Jurkat, Clone E6-1 (cell line): ENCODE data around the gene FUT8.
"Not testable (repeated sequence)": the region's sequence is repeated elsewhere in the genome, so short reads cannot be mapped to it uniquely, and the experiment has no call there.

Experiments used
- DNase-seq: peaks from one replicate; pipeline ENCODE4 v3.0.0-alpha.2; 2011; ENCODE audit warnings: low read depth, low spot score
- H3K4me3 ChIP-seq: 2 replicates; pipeline ENCODE4 v1.5.1; 2011; ENCODE audit warnings: mild to moderate bottlenecking, low read length, control low read depth, moderate library complexity

Gene FUT8

DNA sequence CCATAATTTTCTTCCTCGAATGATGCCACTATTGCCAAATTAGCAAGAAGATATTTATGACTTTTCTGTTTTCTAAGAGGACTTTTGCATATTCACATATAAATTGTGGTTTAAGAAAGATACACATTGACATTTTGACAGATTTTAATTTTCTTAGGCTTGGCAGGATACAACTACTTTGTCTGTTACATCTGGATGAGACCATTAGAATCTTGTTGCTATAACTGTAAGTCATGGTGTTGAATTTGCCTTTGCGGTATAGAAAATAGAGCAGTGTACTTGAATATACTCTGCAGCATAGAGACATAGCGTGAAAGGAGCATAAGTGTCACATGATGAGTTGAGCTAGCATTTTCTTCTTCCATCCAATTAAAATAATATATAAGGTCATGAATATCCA lies 169.3 kb downstream of the FUT8 start:
- H3K4me3 ChIP-seq: no peak overlapping the region
- no peak for DNase-seq

DNA sequence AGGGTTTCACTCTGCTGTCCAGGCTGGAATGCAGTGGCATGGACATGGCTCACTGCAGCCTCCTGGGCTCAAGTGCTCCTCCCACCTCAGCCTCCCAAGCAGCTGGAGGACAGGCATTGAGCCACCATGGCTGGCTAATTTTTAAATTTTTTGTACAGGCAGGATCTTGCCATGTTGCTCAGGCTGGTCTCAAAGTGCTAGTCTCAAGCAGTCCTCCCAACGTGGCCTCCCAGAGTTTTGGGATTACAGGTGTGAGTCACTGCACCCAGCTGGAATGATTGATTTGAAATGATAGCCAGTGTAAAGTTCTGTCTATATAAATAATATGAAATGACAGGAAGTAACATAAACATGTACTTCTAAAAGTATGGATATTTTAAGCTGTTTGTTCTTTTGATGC lies 172.7 kb downstream of the FUT8 start:
- no peak for DNase-seq

DNA sequence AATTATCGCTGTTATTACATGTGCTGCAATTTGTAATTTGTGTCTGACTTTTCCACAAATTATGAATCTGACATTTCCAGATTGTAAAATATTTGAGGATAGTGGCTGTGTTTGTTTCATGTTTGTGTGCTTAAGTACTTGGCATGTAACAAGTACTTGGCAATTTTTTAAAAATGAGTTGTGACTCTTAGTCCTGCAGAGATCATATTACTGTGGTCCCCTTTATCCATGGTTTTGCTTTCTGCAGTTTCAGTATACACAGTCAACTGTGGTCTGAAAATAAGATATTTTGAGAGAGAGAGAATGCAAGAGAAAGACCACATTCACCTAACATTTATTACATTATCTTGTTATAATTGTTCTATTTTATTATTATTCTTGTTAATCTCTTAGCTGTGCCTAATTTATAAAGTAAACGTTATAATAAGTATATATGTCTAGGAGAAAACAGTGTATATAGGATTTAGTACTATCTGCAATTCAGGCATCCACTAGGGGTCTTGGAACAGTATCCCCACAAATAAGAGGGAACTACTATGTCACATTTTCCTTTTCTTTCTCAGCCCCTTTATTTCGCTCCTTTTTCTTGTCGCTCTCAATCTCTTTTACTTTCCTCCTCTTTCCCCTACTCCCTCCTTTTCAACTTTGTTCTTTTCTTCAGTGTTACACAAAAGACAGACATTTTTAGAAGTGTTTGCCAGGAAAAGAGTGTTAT lies 176.1 kb downstream of the FUT8 start:
- DNase-seq: no peak

More for the DNA sequence above, 172.7 kb downstream of the FUT8 start:
- H3K4me3 ChIP-seq: no peak overlapping the region

DNA sequence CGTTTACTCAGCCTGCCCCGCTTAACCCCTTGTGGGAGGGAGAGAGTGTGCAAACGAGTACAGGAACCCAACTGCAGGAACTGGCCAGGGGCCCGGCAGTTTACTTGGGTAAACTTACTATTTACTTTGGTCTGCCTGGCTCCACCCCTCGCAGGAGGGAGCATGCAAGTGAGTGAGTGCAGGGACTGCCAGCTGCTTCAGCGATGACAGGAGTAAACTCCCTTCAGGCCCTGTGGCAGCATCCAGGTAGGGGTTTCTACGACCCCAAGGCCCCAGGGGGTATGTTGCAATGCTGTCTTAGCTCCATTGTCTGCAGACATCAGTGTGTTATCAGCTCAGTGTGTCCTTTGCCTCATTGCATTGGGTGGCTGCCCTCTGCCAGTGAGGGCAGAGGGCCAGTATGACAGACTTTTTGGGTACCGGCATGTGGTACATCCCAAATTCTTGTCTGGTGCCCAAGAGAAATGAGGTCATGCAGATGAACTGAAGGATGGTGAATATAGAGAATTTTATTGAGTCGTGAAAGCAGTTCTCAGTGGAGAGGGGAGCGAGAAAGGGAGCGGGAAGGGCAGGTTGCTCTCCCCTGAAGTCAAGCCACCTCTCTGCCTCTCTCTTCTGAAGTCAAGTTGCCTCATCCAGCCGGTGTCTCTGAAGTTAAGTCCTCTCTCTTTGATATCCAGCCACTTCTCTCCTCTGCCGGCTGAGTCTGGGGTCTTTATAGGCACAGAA lies 181.8 kb downstream of the FUT8 start:
- no peak for DNase-seq
- no peak overlapping the region for H3K4me3 ChIP-seq

More for the DNA sequence above, 176.1 kb downstream of the FUT8 start:
- no peak overlapping the region for H3K4me3 ChIP-seq

DNA sequence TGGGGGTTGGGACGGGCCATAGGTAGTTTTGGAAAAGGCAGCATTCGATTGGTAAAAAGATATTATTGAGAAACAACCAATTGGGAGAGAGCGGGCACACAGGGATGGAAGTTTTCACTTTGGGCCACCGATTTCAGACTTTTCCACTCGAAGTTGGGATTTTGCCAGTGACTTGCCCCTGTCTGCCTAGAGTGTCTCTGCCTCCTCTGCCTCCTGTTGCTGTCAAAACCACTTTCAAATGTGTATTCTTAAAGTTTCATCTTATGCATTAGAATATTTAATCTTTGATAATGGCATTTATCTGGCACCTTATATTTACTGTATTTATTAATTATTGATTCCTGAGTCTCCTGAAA lies 182.3 kb downstream of the FUT8 start:
- H3K4me3 ChIP-seq: no peak overlapping the region
- DNase-seq: no peak

DNA sequence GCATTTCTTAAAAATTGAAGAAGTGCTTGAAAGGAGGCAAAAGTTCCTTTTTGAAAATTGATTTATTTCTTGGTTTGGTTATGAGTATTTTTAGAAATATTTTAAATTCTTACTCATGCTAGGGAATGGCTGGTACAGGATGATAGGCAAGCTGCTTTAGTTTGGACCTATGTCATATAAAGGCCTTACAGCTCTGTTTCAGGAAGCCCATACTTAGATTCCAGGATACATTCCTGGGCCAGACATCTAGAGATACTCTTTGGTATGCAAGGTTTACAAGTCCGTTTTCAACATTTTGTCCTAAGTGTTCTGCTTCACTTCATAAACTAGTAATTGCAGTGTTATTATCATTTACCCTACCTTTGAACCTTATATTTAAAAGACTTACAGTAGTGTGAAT lies 186.8 kb downstream of the FUT8 start:
- no peak for DNase-seq

DNA sequence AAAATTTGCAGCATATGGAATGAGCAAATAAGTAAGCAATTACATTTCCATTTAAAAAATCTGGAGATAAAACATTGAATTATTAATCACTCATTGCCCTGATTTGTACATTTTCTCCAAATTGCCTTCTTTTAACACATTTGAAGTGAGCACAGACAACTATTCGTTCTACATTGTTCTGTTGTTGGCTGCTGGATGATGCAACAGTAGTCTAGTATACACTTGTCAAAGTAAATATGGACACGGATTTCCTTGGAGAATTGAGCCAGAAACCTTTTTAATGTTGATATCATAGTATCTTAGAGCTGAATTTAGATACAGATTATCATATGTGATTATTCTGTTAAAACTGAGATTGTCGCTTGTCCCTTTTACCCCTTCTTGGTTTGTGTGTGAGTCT lies 188.2 kb downstream of the FUT8 start:
- DNase-seq: no peak
- H3K4me3 ChIP-seq: no peak overlapping the region

More for the DNA sequence above, 186.8 kb downstream of the FUT8 start:
- H3K4me3 ChIP-seq: no peak overlapping the region

DNA sequence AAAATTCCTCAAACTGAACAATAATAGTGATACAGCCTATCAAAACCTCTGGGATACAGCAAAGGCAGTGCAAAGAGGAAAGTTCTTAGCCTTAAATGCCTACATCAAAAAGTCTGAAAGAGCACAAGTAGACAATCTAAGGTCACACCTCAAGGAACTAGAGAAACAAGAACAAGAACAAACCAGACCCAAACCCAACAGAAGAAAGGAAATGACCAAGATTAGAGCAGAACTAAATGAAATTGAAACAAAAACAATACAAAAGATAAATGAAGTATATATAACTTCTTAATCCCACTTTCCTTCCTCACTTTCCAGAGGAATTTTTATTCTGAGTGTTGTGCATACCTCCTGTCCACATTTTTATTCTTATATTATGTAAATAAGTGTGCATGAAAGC lies 192.0 kb downstream of the FUT8 start:
- DNase-seq: no peak
- no peak overlapping the region for H3K4me3 ChIP-seq

DNA sequence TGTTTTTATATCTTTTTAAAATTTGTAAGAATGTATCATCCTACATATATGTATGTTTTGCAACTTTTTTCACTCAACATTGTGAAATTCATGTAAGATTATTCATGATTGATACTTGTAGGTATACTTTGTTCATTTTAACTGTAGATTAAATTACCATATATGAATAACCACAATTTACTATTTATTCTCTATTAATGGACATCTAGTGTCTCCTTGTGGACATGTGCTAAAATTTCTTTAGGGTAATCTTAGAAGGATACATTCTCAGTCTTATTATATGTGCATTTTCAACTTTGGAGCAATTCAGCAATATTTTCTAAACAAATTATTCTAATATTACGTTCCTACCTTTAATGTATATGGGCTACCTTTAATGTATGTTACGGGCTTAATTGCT lies 192.4 kb downstream of the FUT8 start:
- no peak for DNase-seq
- no peak overlapping the region for H3K4me3 ChIP-seq

DNA sequence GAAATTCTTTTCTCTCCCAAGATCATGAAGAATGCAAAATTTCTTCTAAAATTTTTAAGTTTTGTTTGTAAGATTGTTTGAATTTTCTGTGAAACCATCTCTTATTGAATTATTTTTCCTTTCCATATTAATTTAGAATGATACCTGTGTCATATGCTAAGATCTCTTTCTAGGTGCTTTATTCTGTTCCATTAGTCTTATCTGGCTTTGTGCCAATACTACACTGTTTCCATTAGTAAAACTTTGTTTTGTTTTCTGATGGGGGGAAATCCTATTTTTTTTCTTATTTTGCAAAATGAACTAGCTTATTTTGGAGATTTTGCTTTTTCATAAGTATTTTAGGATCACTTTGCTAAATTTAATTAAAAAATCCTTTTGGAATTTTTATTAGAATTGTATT lies 193.9 kb downstream of the FUT8 start:
- no peak overlapping the region for H3K4me3 ChIP-seq
- no peak for DNase-seq

DNA sequence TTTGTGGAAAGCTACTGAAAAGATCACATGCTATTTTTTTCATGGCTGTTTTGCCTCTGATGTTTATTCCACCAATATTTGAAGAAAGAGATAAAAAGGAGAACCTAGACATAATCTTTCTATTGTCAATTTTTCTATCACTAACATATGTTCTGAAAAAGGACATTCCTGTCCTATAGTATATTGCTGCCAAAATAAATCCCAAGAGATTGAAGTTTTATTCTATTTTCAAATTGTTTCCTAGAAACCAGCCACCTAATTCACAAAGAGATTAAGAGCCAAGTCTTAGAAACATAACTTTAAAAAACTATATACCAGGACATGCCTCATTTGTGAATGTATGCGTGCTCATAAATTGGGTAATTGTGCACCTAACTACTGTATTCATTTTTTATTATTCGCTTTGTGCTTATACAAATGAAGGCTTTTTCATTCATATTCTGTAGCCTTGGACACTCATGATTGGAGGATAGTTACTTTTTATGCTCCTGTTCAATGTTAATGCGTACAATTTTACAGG lies 200.7 kb downstream of the FUT8 start:
- no peak overlapping the region for H3K4me3 ChIP-seq
- no peak for DNase-seq

DNA sequence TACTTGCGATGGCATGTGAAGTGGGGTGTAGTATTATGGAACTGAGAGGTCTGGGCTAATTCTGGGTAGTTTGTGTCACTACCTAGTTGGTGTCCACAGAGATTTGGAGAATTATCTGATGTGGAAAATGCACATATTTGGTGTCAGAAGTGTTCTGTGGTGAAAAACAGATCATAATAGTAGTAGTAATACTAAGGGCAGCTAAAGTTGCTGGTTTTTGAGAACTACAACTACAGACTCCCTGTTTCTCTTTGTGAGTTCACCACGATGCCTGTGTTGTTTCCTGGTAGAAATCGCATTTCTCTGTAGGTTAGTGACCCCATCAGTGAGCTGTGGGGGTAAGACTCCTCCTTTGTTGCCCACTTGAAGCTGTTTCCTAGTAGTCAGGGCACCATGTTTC lies 206.5 kb downstream of the FUT8 start:
- H3K4me3 ChIP-seq: no peak overlapping the region
- DNase-seq: no peak

DNA sequence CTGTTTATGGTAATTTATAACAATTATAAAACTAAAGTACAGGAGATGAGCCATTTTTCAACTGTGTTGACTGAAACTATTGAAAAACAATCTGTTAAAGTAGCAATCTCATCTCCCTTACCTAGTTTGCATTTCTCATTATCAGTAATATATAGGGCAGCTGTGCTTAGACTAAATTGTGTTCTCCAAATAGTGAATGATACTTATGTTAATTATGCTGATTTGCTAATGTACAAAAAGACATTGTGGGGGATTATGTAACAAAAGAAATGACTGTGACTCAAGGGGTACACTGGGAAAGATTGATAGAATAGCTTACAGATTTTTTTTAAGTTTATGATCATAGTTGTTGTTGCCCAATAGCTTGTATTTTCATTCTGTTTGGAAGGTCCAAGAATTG lies 207.7 kb downstream of the FUT8 start:
- H3K4me3 ChIP-seq: no peak overlapping the region
- DNase-seq: no peak

DNA sequence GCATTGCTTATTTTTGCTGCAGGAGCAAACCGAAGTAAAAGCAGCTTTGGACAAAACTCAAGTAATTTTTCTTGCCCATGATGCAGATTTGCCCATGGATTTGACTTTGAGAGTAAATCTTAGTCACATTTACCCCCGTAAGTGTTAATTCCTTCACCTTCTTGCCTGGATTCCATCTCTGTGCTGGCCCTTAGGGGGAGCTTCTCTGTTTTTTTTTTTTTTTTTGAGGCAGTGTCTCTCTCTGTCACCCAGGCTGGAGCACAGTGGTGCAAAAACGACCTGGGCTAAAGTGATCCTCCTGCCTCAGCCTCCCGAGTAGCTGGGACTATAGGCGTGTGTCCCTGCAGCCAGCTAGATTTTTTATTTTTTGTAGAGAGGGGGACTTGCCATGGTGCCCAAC lies 210.2 kb downstream of the FUT8 start:
- no peak overlapping the region for H3K4me3 ChIP-seq
- DNase-seq: no peak

DNA sequence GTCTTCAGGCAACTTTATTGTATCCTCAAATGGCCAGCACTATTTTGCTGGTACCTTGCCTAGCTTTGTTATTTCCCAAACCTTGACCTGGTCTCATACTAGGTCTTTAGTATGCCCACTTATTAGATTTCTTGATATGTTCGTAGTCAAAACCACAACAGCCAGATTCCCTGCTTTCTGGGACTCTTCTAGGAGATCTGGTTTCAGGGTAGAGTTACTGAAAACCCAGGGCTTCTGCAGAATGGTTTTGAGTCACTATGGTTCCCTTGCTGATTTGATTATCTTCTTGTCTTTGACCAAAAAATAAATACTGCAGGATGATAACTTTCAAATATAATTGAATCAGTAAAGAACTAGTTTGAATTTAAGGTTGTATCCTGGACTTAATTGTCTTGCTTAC lies 211.2 kb downstream of the FUT8 start:
- DNase-seq: no peak
- no peak overlapping the region for H3K4me3 ChIP-seq

DNA sequence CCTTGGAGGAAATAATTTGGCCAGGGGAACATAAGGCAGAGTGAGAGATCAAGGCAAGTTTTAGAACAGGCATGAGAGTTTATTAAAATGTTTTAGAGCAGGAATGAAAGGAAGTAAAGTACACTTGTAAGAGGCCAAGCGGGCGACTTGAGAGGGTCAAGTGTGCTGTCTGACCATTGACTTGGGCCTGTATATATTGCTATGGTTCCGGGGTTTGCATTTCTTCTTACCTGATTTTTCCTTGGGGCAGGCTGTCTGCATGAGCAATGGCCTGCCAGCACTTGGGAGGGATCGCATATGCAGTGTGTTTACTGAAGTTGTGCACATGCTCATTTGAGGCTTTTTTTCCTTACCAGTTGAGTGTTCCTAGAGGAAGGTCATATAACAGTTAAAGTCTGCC lies 214.8 kb downstream of the FUT8 start:
- no peak for DNase-seq

DNA sequence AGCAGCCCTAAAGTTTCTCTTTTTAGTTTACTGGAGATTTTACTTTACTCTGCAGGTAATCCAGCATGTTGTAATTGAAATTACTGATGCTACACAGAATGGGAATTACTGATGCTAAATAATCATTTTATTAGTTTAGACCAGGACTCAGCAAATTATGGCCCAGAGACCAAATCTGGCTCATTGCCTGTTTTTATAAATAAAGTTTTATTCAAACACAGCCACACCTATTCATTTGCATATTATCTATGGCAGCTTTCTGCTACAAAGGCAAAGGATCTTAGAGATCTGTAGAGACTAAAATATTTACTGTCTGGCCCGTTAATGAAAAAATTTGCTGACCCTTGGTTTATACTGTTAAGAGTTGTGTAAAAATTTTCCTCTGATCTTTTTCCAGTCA lies 216.1 kb downstream of the FUT8 start:
- H3K4me3 ChIP-seq: no peak overlapping the region
- DNase-seq: no peak

More for the DNA sequence above, 214.8 kb downstream of the FUT8 start:
- no peak overlapping the region for H3K4me3 ChIP-seq

DNA sequence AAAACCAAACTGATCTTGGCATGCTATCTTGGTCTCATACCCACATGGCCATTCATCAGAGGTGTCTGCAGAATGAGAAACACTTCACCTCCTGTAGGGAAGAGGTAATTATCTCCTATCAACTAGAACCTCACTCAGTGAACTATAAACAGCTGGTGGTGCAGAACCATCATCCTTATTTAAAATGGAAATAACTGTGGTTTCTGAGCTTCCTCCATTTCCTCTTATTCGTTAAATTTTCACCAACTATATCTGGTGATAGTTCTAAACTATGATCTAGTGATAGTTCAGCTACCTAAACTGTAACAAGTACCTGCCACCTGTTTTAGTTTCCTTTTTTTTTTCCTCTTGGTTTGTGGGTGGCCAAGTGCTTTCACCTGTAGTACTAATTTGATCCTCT lies 218.5 kb downstream of the FUT8 start:
- DNase-seq: peak; percentile 80
- H3K4me3 ChIP-seq: no peak overlapping the region

DNA sequence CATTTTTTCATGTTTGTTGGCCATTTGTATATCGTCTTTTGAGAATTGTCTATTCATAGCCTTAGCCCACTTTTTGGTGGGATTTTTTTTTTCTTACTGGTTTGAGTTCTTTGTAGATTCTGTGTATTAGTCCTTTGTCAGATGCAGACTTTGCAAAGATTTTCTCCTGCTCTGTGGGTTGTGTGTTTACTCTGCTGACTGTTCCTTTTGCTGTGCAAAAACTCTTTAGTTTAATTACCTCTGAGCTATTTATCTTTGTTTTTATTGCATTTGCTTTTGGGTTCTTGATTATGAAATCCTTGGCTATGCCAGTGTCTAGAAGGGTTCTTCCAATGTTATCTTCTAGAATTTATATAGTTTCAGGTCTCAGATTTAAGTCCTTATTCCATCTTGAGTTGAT lies 220.0 kb downstream of the FUT8 start:
- no peak for DNase-seq
- H3K4me3 ChIP-seq: no peak overlapping the region

DNA sequence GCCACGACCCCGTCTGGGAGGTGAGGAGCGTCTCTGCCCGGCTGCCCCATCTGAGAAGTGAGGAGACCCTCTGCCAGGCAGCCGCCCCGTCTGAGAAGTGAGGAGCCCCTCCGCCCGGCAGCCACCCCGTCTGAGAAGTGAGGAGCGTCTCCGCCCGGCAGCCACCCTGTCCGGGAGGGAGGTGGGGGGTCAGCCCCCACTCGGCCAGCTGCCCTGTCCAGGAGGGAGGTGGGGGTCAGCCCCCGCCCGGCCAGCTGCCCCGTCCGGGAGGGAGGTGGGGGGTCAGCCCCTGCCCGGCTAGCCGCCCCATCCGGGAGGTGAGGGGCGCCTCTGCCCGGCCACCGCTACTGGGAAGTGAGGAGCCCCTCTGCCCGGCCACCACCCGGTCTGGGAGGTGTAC lies 221.1 kb downstream of the FUT8 start:
- DNase-seq, H3K4me3 ChIP-seq: not testable (repeated sequence)

DNA sequence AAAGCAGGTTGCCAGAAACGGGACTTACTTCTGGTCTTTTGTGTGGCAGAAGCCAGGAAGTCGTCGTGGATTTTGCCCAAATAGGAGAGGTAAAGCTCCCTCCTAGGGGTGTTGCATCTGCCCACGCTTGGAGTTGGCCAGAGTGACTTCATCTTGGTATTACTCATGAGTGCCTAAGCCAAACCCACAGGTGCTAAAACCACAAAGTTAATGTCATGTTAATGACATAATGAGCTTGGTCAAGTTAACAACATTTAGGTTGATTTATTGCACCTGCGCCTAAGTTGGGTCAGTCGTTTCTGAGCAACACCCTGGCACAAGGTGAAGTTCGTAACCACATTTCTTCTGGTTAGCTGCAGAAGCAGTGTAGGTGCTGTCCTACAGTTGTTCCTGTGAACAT lies 225.2 kb downstream of the FUT8 start:
- H3K4me3 ChIP-seq: no peak overlapping the region
- DNase-seq: peak; percentile 28
